ENCODE measurements around the gene NR3C2. TPM values are rescaled to one million over a fixed set of nuclear protein-coding genes. Genes with fewer than 3 reads are reported as not detected.

NR3C2 gene
- total RNA-seq, 2 donors from 2014 or later, result 14.6 to 17.4 TPM

DNA sequence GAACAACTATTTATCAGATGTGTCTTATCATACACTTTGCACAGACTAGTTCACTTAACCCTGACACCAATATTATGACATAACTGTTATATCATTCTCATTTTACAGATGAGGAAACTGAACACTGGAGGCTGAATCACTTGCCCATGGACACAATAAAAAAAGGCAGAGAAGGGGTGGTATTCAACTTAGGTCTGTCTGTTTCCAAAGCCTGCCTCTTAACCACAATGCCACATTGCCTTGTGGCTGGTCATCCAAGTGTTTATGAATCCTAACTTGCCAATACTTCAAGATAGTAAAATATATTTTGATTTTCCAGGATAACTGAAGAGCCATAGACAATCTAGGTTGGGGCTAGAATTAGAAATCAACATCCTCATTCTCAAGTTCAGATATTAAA lies 327.8 kb downstream of the NR3C2 start:
- TF ChIP-seq CTCF (IDR thresholded peaks at IDR 0.05) (no peak), POLR2A (IDR thresholded peaks at IDR 0.05) (no peak), POLR2AphosphoS5 (IDR thresholded peaks at IDR 0.05) (no peak)
- no peak overlapping the region for H3K4me3 ChIP-seq
- intact Hi-C loops (cut with DNase I), result no loop called here
- H3K27ac ChIP-seq, result no peak overlapping the region
- DNase-seq (ENCODE audit: low spot score), result no peak
- H3K36me3 ChIP-seq, result no peaks in the 10 kb centered on the region
- no peaks in the 10 kb centered on the region for H3K27me3 ChIP-seq (replicated peaks; ENCODE audit: insufficient read depth)
- no peaks in the 10 kb centered on the region for H3K4me1 ChIP-seq (replicated peaks)
- no peaks in the 10 kb centered on the region for H3K9me3 ChIP-seq

DNA sequence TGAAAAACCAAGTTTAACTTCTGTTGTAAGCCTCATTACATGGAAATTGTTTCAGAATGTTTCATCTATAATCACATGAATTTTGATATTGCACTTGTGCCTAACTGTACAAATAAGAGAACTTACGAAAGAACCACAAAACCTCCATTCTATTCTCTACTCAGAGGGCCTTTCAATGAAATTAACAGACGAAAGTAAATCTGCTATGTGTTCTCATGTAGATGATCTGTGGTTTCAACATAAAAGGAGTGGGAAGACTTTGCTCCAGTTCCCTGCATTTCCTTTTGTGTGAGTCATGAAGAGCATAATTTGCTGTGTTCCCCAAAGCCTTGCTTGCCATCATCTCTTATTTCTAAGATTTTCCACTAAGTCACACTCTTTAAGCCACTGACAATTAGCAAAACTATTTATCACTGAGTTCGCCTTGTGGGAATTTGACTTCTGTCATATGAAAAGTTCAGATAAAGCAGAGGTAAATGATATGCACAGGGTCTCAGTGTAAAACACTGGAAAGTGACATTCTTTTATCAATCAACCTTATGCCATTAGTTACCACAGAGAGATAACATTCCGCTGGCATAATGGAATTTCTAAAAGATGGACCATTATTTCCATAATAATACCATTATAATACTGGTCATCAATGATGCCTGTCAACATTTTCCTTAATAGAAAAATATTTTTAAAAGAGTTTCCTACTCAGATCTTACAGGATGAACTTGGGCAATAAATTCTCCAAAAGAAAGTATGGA lies 329.8 kb downstream of the NR3C2 start:
- 86% methylated on average over 4 of the region's 4 CpGs for WGBS
- Histone ChIP-seq H3K4me1 (replicated peaks) (no peaks in the 10 kb centered on the region), H3K36me3 (no peaks in the 10 kb centered on the region), H3K9me3 (no peaks in the 10 kb centered on the region), H3K4me3 (no peak overlapping the region), H3K27me3 (replicated peaks; ENCODE audit: insufficient read depth) (no peaks in the 10 kb centered on the region), H3K27ac (no peak overlapping the region)
- intact Hi-C loops (cut with DNase I), result no loop called here
- no peak for DNase-seq (ENCODE audit: low spot score)
- TF ChIP-seq POLR2AphosphoS5 (IDR thresholded peaks at IDR 0.05) (no peak), CTCF (IDR thresholded peaks at IDR 0.05) (no peak), POLR2A (IDR thresholded peaks at IDR 0.05) (no peak)

DNA sequence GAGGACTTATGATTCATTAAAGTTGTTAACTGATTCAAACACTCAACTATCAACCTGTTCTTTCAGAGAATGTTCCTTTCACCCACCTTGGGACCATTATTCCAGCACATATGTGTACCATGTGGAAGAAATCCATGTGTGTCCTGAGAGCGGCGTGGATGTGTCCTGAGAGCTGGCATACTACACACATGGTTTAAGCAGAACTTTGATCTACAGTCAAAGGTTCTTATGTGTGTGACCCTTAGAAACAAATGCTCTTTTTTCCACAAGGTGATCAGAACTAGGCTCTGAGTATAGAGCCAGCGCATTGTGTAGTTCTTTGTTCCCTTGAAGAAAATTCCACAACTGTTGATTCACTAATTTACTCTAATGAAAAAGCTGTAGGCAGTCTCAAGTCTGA lies 332.0 kb downstream of the NR3C2 start:
- Histone ChIP-seq H3K36me3 (no peaks in the 10 kb centered on the region), H3K9me3 (no peaks in the 10 kb centered on the region), H3K4me3 (no peak overlapping the region), H3K27ac (no peak overlapping the region), H3K4me1 (replicated peaks) (no peaks in the 10 kb centered on the region), H3K27me3 (replicated peaks; ENCODE audit: insufficient read depth) (no peaks in the 10 kb centered on the region)
- 97% methylated on average over 3 of the region's 3 CpGs for WGBS
- TF ChIP-seq CTCF (IDR thresholded peaks at IDR 0.05), result no peak
- DNase-seq (ENCODE audit: low spot score), result no peak
- intact Hi-C loops (cut with DNase I), result no loop called here

DNA sequence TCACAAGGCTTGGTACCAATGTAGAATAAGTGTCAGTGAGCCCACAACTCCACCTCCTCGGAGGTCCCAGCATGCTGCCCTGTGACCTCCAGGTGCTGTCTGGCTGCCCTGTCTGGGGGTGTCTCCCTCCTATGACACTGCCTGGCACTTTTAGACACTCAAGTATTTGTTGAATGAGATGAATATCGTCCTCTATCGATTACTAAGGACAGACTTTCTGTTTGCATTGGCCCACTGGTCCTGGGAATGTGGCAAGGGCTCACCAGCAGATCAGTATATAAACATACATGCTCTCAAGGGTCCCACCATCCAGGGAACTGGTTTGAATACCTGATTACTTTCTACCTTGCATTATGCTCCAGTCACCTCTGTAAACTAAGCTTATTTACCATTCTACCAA lies 333.0 kb downstream of the NR3C2 start:
- Histone ChIP-seq H3K27me3 (replicated peaks; ENCODE audit: insufficient read depth) (no peaks in the 10 kb centered on the region), H3K27ac (no peak overlapping the region), H3K4me3 (no peak overlapping the region), H3K4me1 (replicated peaks) (no peaks in the 10 kb centered on the region), H3K36me3 (no peaks in the 10 kb centered on the region), H3K9me3 (no peaks in the 10 kb centered on the region)
- intact Hi-C loops (cut with DNase I), result no loop called here
- no peak for DNase-seq (ENCODE audit: low spot score)
- TF ChIP-seq POLR2A (IDR thresholded peaks at IDR 0.05) (no peak), CTCF (IDR thresholded peaks at IDR 0.05) (no peak), POLR2AphosphoS5 (IDR thresholded peaks at IDR 0.05) (no peak)
- 92% methylated on average over 3 of the region's 3 CpGs for WGBS

DNA sequence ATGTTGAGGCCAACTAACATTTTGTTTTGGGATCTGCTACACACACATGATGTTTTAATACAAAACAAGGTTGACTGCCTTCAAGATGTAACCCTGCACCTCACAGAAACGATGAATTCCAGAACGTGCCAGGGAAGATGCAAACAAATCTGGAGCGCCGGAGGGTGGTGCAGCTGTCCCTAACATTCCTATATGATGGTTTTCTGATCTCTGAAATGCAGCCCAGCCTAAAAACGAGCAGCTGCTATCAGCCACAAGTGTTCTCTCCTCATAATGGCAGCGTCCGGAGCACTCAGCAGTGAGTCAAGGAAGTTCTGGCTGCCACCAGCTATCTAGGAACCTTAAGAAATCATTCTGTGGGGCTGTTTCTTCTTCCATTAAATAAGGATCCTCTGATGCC lies 333.4 kb downstream of the NR3C2 start:
- H3K36me3 ChIP-seq, result no peaks in the 10 kb centered on the region

More for the DNA sequence above, 333.4 kb downstream of the NR3C2 start:
- no peaks in the 10 kb centered on the region for H3K27me3 ChIP-seq (replicated peaks; ENCODE audit: insufficient read depth)
- DNase-seq (ENCODE audit: low spot score), result no peak
- no peak overlapping the region for H3K27ac ChIP-seq
- intact Hi-C loops (cut with DNase I), result no loop called here
- no peaks in the 10 kb centered on the region for H3K4me1 ChIP-seq (replicated peaks)
- H3K4me3 ChIP-seq, result no peak overlapping the region
- 81% methylated on average over 7 of the region's 7 CpGs for WGBS
- no peaks in the 10 kb centered on the region for H3K9me3 ChIP-seq
- TF ChIP-seq POLR2AphosphoS5 (IDR thresholded peaks at IDR 0.05) (no peak), CTCF (IDR thresholded peaks at IDR 0.05) (no peak), POLR2A (IDR thresholded peaks at IDR 0.05) (no peak)

Measured in prostate gland (tissue), 2 donors.